H9 (cell line): ENCODE data around the gene PITRM1. TPM values are rescaled to one million over a fixed set of nuclear protein-coding genes. Genes with fewer than 3 reads are reported as not detected.

Experiments
- DNase-seq: peaks from one replicate; pipeline ENCODE4 v3.0.0-alpha.2; 2017
- H2AFZ ChIP-seq: one replicate; pipeline ENCODE4 v1.6.1; 2013; ENCODE audit warnings: mild to moderate bottlenecking, low read length, control low read depth, moderate library complexity
- H2AK5ac ChIP-seq: 2 replicates; pipeline ENCODE4 v1.6.1; 2013; ENCODE audit warnings: low read length, control low read depth, mixed read lengths; ENCODE audit not compliant: insufficient read length
- H2BK120ac ChIP-seq: one replicate; pipeline ENCODE4 v1.6.1; 2013; ENCODE audit warnings: low read depth, mild to moderate bottlenecking, low read length, control low read depth, inconsistent platforms; ENCODE audit not compliant: poor library complexity, severe bottlenecking
- H2BK12ac ChIP-seq: 2 replicates; pipeline ENCODE4 v1.6.1; 2013; ENCODE audit warnings: low read length, control low read depth, mixed read lengths, low read depth; ENCODE audit not compliant: insufficient read length
- H2BK15ac ChIP-seq: 2 replicates; pipeline ENCODE4 v1.6.1; 2013; ENCODE audit warnings: low read depth, low read length, control low read depth
- H2BK20ac ChIP-seq: one replicate; pipeline ENCODE4 v1.6.1; 2013; ENCODE audit warnings: low read depth, mild to moderate bottlenecking, low read length, control low read depth, inconsistent platforms; ENCODE audit not compliant: poor library complexity, severe bottlenecking
- H2BK5ac ChIP-seq: 2 replicates; pipeline ENCODE4 v1.6.1; 2013; ENCODE audit warnings: low read length, control low read depth, mixed read lengths; ENCODE audit not compliant: insufficient read length
- H3K14ac ChIP-seq: 2 replicates; pipeline ENCODE4 v1.6.1; 2013; ENCODE audit warnings: low read length, control low read depth; ENCODE audit not compliant: insufficient read depth
- H3K18ac ChIP-seq: 2 replicates; pipeline ENCODE4 v1.6.1; 2013; ENCODE audit warnings: low read depth, mild to moderate bottlenecking, mixed read lengths, low read length, control low read depth; ENCODE audit not compliant: insufficient read length
- H3K23ac ChIP-seq: 2 replicates; pipeline ENCODE4 v1.6.1; 2013; ENCODE audit warnings: low read length, control low read depth, mixed read lengths, low read depth; ENCODE audit not compliant: insufficient read length
- H3K23me2 ChIP-seq: 2 replicates; pipeline ENCODE4 v1.6.1; 2013; ENCODE audit warnings: low read depth, mild to moderate bottlenecking, mixed read lengths, low read length, control low read depth; ENCODE audit not compliant: insufficient read length, poor library complexity, severe bottlenecking
- H3K27ac ChIP-seq: 2 replicates; pipeline ENCODE4 v1.5.1; 2013; ENCODE audit warnings: low read length, control low read depth, mixed read lengths, low read depth; ENCODE audit not compliant: insufficient read length
- H3K27me3 ChIP-seq: 2 replicates; pipeline ENCODE4 v1.6.1; 2013; ENCODE audit warnings: low read length, control low read depth, inconsistent platforms; ENCODE audit not compliant: insufficient read depth
- H3K4ac ChIP-seq: 2 replicates; pipeline ENCODE4 v1.6.1; 2013; ENCODE audit warnings: low read depth, mild to moderate bottlenecking, control low read depth, inconsistent platforms, low read length, moderate library complexity
- H3K4me1 ChIP-seq: 2 replicates; pipeline ENCODE4 v1.6.1; 2013; ENCODE audit warnings: low read length, control low read depth, inconsistent platforms; ENCODE audit not compliant: insufficient read depth
- H3K4me2 ChIP-seq: 2 replicates; pipeline ENCODE4 v1.6.1; 2013; ENCODE audit warnings: low read length, control low read depth, mixed read lengths; ENCODE audit not compliant: insufficient read length, insufficient read depth
- H3K56ac ChIP-seq: 2 replicates; pipeline ENCODE4 v1.6.1; 2013; ENCODE audit warnings: low read depth, mild to moderate bottlenecking, mixed read lengths, low read length, control low read depth; ENCODE audit not compliant: insufficient read length
- H3K79me1 ChIP-seq: 2 replicates; pipeline ENCODE4 v1.6.1; 2013; ENCODE audit warnings: low read depth, mild to moderate bottlenecking, moderate library complexity, low read length, control low read depth, inconsistent platforms; ENCODE audit not compliant: insufficient read depth, poor library complexity, severe bottlenecking
- H3K79me2 ChIP-seq: 2 replicates; pipeline ENCODE4 v1.6.1; 2013; ENCODE audit warnings: low read length, control low read depth, inconsistent platforms; ENCODE audit not compliant: insufficient read depth
- H3K9ac ChIP-seq: 2 replicates; pipeline ENCODE4 v1.6.1; 2013; ENCODE audit warnings: low read length, control low read depth, mixed read lengths; ENCODE audit not compliant: insufficient read length; ENCODE audit errors: extremely low read depth
- H3K9me3 ChIP-seq: one replicate; pipeline ENCODE4 v1.6.1; 2013; ENCODE audit warnings: low read depth, low read length, inconsistent platforms; ENCODE audit not compliant: control insufficient read depth
- H3T11ph ChIP-seq: one replicate; pipeline ENCODE4 v1.6.1; 2013; ENCODE audit warnings: mild to moderate bottlenecking, low read length, control low read depth, inconsistent platforms
- H4K20me1 ChIP-seq: one replicate; pipeline ENCODE4 v1.6.1; 2013; ENCODE audit not compliant: control insufficient read depth, insufficient read length, insufficient read depth
- H4K5ac ChIP-seq: 2 replicates; pipeline ENCODE4 v1.6.1; 2013; ENCODE audit warnings: low read depth, mild to moderate bottlenecking, mixed read lengths, low read length, control low read depth; ENCODE audit not compliant: insufficient read length
- H4K8ac ChIP-seq: replicated peaks from 2 replicates; pipeline ENCODE4 v1.6.1; 2013; ENCODE audit warnings: low read length, control low read depth, mixed read lengths, low read depth; ENCODE audit not compliant: insufficient read length
- H4K91ac ChIP-seq: 2 replicates; pipeline ENCODE4 v1.6.1; 2013; ENCODE audit warnings: low read depth, mild to moderate bottlenecking, moderate library complexity, mixed read lengths, low read length, control low read depth; ENCODE audit not compliant: insufficient read length
- H3K27ac Mint-ChIP-seq, 3 experiments: 2 replicates in 2 of 3; 3 replicates in 1 of 3; pipeline ENCODE4 v1.8.0; 2020 to 2021; ENCODE audit warnings: mixed read lengths in 3 of 3, mild to moderate bottlenecking in 1 of 3, moderate library complexity in 1 of 3
- H3K27me3 Mint-ChIP-seq: 2 replicates; pipeline ENCODE4 v1.8.0; 2021; ENCODE audit warnings: low read depth, mild to moderate bottlenecking, moderate library complexity, mixed read lengths
- H3K36me3 Mint-ChIP-seq, 3 experiments: 2 replicates in 2 of 3; 3 replicates in 1 of 3; pipeline ENCODE4 v1.8.0; 2020 to 2021; ENCODE audit warnings: low read depth in 3 of 3, mixed read lengths in 3 of 3; ENCODE audit not compliant: insufficient read depth in 1 of 3
- H3K4me1 Mint-ChIP-seq, 2 experiments: 2 replicates each; pipeline ENCODE4 v1.8.0; 2020; ENCODE audit warnings: mixed read lengths in 2 of 2
- H3K4me3 Mint-ChIP-seq, 2 experiments: 2 replicates in 1 of 2; 3 replicates in 1 of 2; pipeline ENCODE4 v1.8.0; 2020 to 2021; ENCODE audit warnings: mild to moderate bottlenecking in 2 of 2, mixed read lengths in 2 of 2, moderate library complexity in 1 of 2
- H3K9me3 Mint-ChIP-seq, 2 experiments: 2 replicates in 1 of 2; 3 replicates in 1 of 2; pipeline ENCODE4 v1.8.0; 2020; ENCODE audit warnings: mild to moderate bottlenecking in 2 of 2, mixed read lengths in 2 of 2, moderate library complexity in 1 of 2
- WGBS: extraction: QIAGEN DNeasy Blood & Tissue Kit; methylation state at CpG from one replicate; pipeline ENCODE4 v1.1.7; 2013; ENCODE audit warnings: missing lambda C conversion rate, low lambda C conversion rate, mixed read lengths; ENCODE audit not compliant: insufficient read length; ENCODE audit errors: extremely low coverage; 5-methylcytosine and 5-hydroxymethylcytosine counted together
- total RNA-seq: library from RNA; stranded (reverse); gene quantifications from 2 replicates; pipeline ENCODE4 v1.2.1, GENCODE V29; 2021
- TF ChIP-seq, protein P1 (sequence below): fragments of 200-600 bp; sonication (generic); conservative IDR thresholded peaks from 3 replicates; pipeline ENCODE4 v1.8.0; 2021; ENCODE audit warnings: antibody characterized with exemption, mild to moderate bottlenecking

The PITRM1 gene
- total RNA-seq, 1 experiment from 2014 or later = 27.8 TPM

DNA sequence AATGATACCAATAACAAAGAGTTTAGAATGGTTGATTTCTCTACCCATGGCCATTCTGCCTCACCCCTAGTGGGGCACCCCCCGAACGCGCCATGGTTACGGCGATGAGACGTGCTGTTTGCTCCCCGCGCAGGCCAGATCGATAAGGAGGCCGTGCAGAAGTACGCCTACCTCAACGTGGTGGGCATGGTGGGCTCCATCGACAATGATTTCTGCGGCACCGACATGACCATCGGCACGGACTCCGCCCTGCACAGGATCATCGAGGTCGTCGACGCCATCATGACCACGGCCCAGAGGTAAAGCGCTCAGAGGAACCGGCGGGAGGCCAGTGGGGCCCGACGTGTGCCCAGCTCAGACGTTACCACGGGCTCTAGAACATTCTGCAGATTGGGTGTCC, 68.9 kb downstream of the PITRM1 start:
- H3K79me2 ChIP-seq = no peaks in the 10 kb centered on the region; the same call in 1 of the 2 replicates
- Mint-ChIP-seq H3K27me3 (no peaks in the 10 kb centered on the region; the same call in 1 of the 2 replicates), H3K9me3 (no peaks in the 10 kb centered on the region)

More for the DNA sequence above, 68.9 kb downstream of the PITRM1 start:
- no CpG with 5 or more reads among the region's 30 CpGs for WGBS
- no peaks in the 10 kb centered on the region; the same call in 1 of the 2 replicates for H3K4me1 ChIP-seq
- Mint-ChIP-seq H3K36me3 (peaks cover 53 to 86% (median 82%) of the 10 kb centered on the region in 3 experiments), H3K4me3 (no peak overlapping the region), H3K27ac (peak overlapping the region in 1 of 3 experiments; percentile 90; a peak in 2 of 7 replicates), H3K4me1 (peaks cover 7 to 13% of the 10 kb centered on the region in 2 experiments)
- no peak overlapping the region for H4K5ac ChIP-seq
- no peaks in the 10 kb centered on the region for H3K79me1 ChIP-seq
- no peaks in the 10 kb centered on the region for H3K27me3 ChIP-seq
- H3K4me2 ChIP-seq = no peak overlapping the region
- H3K23me2 ChIP-seq = no peaks in the 10 kb centered on the region
- no peak overlapping the region for H2BK120ac ChIP-seq
- H3K18ac ChIP-seq = no peak overlapping the region
- H3T11ph ChIP-seq = no peak overlapping the region
- no peak overlapping the region for H2BK12ac ChIP-seq
- no peaks in the 10 kb centered on the region for H3K9me3 ChIP-seq
- no peak overlapping the region for H2BK20ac ChIP-seq
- H2AK5ac ChIP-seq = no peak overlapping the region
- DNase-seq = no peak
- no peak overlapping the region for H3K23ac ChIP-seq
- no peak overlapping the region for H3K56ac ChIP-seq
- no peak overlapping the region for H2AFZ ChIP-seq
- H4K8ac ChIP-seq = no peak overlapping the region
- H3K4ac ChIP-seq = no peak overlapping the region
- no peaks in the 10 kb centered on the region for H4K20me1 ChIP-seq
- H3K14ac ChIP-seq = no peak overlapping the region
- no peak overlapping the region for H2BK5ac ChIP-seq
- no peak overlapping the region for H4K91ac ChIP-seq
- H2BK15ac ChIP-seq = no peak overlapping the region
- H3K9ac ChIP-seq = no peak overlapping the region
- TF ChIP-seq, protein P1, sequence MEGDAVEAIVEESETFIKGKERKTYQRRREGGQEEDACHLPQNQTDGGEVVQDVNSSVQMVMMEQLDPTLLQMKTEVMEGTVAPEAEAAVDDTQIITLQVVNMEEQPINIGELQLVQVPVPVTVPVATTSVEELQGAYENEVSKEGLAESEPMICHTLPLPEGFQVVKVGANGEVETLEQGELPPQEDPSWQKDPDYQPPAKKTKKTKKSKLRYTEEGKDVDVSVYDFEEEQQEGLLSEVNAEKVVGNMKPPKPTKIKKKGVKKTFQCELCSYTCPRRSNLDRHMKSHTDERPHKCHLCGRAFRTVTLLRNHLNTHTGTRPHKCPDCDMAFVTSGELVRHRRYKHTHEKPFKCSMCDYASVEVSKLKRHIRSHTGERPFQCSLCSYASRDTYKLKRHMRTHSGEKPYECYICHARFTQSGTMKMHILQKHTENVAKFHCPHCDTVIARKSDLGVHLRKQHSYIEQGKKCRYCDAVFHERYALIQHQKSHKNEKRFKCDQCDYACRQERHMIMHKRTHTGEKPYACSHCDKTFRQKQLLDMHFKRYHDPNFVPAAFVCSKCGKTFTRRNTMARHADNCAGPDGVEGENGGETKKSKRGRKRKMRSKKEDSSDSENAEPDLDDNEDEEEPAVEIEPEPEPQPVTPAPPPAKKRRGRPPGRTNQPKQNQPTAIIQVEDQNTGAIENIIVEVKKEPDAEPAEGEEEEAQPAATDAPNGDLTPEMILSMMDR = no peak
- H3K27ac ChIP-seq = no peak overlapping the region
